Thyroid gland (tissue), 4 donors: ENCODE results near the gene PGP.

Experiments used
- CTCF ChIP-seq, 6 experiments: fragments of 200-600 bp in 3 of 6; fragments of 450-650 bp in 3 of 6; sonication (generic) in 3 of 6; IDR thresholded peaks; one replicate each; pipeline ENCODE4 v1.5.1; 2016 to 2019; ENCODE audit warnings: antibody characterized with exemption in 6 of 6, mild to moderate bottlenecking in 2 of 6, inconsistent platforms in 1 of 6, moderate library complexity in 1 of 6
- POLR2A ChIP-seq, 2 donors: fragments of 450-650 bp; IDR thresholded peaks; one replicate each; pipeline ENCODE4 v1.6.1; 2017; ENCODE audit warnings: antibody characterized with exemption in 2 of 2, mild to moderate bottlenecking in 2 of 2, moderate library complexity in 1 of 2

- TF ChIP-seq POLR2A (IDR thresholded peaks at IDR 0.05): no peak
- TF ChIP-seq CTCF (IDR thresholded peaks at IDR 0.05): no peak
Measured at GRCh38 chr16:2204416-2205103, 10.1 kb downstream of the PGP start.
